HepG2 (cell line): ENCODE data around the gene APOBEC3C. TPM values are rescaled to one million over a fixed set of nuclear protein-coding genes. Genes with fewer than 3 reads are reported as not detected.

ENCODE experiments used
- BHLHE40 ChIP-seq: IDR thresholded peaks from 2 replicates; pipeline ENCODE4 v1.6.1; 2011; ENCODE audit warnings: low read length, improper control_type of control experiment
- HNRNPH1 ChIP-seq: fragments of 200-400 bp; formaldehyde crosslinking; optimal IDR thresholded peaks from 2 replicates; pipeline ENCODE3; 2017; ENCODE audit warnings: mild to moderate bottlenecking, low read depth, low read length
- HNRNPLL ChIP-seq: fragments of 200-400 bp; formaldehyde crosslinking; IDR thresholded peaks from 2 replicates; pipeline ENCODE4 v1.6.1; 2017; ENCODE audit warnings: mild to moderate bottlenecking, low read depth, low read length; ENCODE audit not compliant: poor library complexity, severe bottlenecking
- NCOA2 ChIP-seq: sonication (generic); formaldehyde crosslinking; IDR thresholded peaks from 2 replicates; pipeline ENCODE4 v1.8.0; 2022; ENCODE audit warnings: inconsistent platforms
- RAD21 ChIP-seq: fragments of 450-650 bp; formaldehyde crosslinking; IDR thresholded peaks from 2 replicates; pipeline ENCODE4 v1.5.0; 2020; ENCODE audit warnings: mild to moderate bottlenecking
- SOX6 ChIP-seq, 2 experiments: fragments of 450-650 bp in 1 of 2; sonication (generic) in 1 of 2; formaldehyde crosslinking in 1 of 2; IDR thresholded peaks; 2 replicates each; pipeline versions ENCODE4 v1.4.0 to v1.6.1; 2017 to 2020; ENCODE audit warnings: antibody characterized with exemption in 1 of 2, mild to moderate bottlenecking in 1 of 2, missing genetic modification reagents in 1 of 2
- XRCC5 ChIP-seq: fragments of 200-400 bp; formaldehyde crosslinking; optimal IDR thresholded peaks from 2 replicates; pipeline ENCODE3; 2017; ENCODE audit warnings: mild to moderate bottlenecking, low read length
- ZFP36 ChIP-seq: fragments of 150-350 bp; IDR thresholded peaks from 2 replicates; pipeline ENCODE4 v1.6.1; 2018; ENCODE audit warnings: borderline replicate concordance, low read length, low read depth; ENCODE audit not compliant: partially characterized antibody
- ZFP37 ChIP-seq: sonication (generic); formaldehyde crosslinking; IDR thresholded peaks from 2 replicates; pipeline ENCODE4 v1.4.0; 2020; ENCODE audit warnings: missing genetic modification reagents, borderline replicate concordance
- ZNF510 ChIP-seq: sonication (generic); formaldehyde crosslinking; IDR thresholded peaks from 2 replicates; pipeline ENCODE4 v1.4.0; 2020; ENCODE audit warnings: low read depth, mild to moderate bottlenecking, missing genetic modification reagents
- ZNF530 ChIP-seq: sonication (generic); formaldehyde crosslinking; IDR thresholded peaks from 2 replicates; pipeline ENCODE4 v1.5.0; 2020; ENCODE audit warnings: low read depth, mild to moderate bottlenecking, missing genetic modification reagents
- ZNF552 ChIP-seq: sonication (generic); formaldehyde crosslinking; IDR thresholded peaks from 2 replicates; pipeline ENCODE4 v1.9.0; 2022; ENCODE audit warnings: missing genetic modification reagents, mild to moderate bottlenecking, borderline replicate concordance
- ZNF652 ChIP-seq: IDR thresholded peaks from 2 replicates; pipeline ENCODE4 v1.6.1; 2016; ENCODE audit warnings: low read depth, borderline replicate concordance
- polyA plus RNA-seq, 8 experiments: library from polyadenylated mRNA; depleted of rRNA in 3 of 8; stranded (reverse) in 7 of 8; unstranded in 1 of 8; fragments of >200 nt; fragmentation: Illumina TruSeq in 4 of 8; extraction: Trizol in 4 of 8; gene quantifications; 2 replicates each; pipeline versions ENCODE4 v1.2.1 to v1.2.3, GENCODE V29; 2011 to 2016; ENCODE audit warnings: low read depth in 4 of 8, missing spikeins in 1 of 8, mixed read lengths in 1 of 8; ENCODE audit not compliant: insufficient read depth in 1 of 8
- total RNA-seq, 5 experiments: library from RNA; depleted of rRNA; stranded (reverse); fragments of >200 nt; fragmentation: Illumina TruSeq; extraction: Trizol; gene quantifications; 2 replicates each; pipeline ENCODE4 v1.2.3, GENCODE V29; 2016; ENCODE audit warnings: low read depth in 1 of 5
- TF ChIP-seq, protein P1 (sequence below): sonication (generic); formaldehyde crosslinking; IDR thresholded peaks from 2 replicates; pipeline ENCODE4 v1.9.0; 2021; ENCODE audit warnings: missing genetic modification reagents, borderline replicate concordance
- TF ChIP-seq, protein P2 (sequence below): sonication (generic); formaldehyde crosslinking; IDR thresholded peaks from 2 replicates; pipeline ENCODE4 v1.5.1; 2020; ENCODE audit warnings: mild to moderate bottlenecking, missing genetic modification reagents, moderate library complexity
- TF ChIP-seq, protein P3 (sequence below): IDR thresholded peaks from 2 replicates; pipeline ENCODE4 v1.6.1; 2012; ENCODE audit warnings: low read depth, low read length, improper control_type of control experiment
- TF ChIP-seq, protein P4 (sequence below): sonication (generic); formaldehyde crosslinking; IDR thresholded peaks from 2 replicates; pipeline ENCODE4 v1.4.0; 2020; ENCODE audit warnings: missing genetic modification reagents

The APOBEC3C gene
- total and polyA plus RNA-seq, 2 of the 13 experiments (the other 11 are each of a cell fraction or from before 2014, with no cell fraction given): 8.9 to 27.6 TPM

DNA sequence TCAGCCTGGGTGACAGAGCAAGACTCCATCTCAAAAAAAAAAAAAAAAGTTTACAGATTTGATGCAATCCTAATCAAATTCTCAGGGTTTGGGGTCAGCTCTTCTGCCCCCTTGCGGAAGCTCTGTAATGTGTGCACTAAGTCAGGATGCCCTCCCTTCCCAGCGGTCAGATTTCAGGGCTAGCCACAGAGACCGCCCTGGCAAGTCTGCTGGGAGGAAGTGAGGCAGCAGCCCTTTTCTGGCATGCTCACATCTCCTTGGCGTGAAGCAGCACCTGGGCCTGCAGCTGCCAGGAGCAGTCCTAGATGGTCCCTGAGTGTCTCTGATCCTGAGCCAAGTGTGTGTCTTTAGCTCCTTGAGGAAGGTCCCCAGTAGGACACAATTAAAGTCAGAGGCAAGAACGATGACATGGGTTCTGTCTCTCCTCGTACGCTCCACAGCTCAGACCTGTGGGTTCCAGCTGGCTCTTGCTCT is 10.9 kb upstream of the APOBEC3C start (continued):
- TF ChIP-seq, protein P1, sequence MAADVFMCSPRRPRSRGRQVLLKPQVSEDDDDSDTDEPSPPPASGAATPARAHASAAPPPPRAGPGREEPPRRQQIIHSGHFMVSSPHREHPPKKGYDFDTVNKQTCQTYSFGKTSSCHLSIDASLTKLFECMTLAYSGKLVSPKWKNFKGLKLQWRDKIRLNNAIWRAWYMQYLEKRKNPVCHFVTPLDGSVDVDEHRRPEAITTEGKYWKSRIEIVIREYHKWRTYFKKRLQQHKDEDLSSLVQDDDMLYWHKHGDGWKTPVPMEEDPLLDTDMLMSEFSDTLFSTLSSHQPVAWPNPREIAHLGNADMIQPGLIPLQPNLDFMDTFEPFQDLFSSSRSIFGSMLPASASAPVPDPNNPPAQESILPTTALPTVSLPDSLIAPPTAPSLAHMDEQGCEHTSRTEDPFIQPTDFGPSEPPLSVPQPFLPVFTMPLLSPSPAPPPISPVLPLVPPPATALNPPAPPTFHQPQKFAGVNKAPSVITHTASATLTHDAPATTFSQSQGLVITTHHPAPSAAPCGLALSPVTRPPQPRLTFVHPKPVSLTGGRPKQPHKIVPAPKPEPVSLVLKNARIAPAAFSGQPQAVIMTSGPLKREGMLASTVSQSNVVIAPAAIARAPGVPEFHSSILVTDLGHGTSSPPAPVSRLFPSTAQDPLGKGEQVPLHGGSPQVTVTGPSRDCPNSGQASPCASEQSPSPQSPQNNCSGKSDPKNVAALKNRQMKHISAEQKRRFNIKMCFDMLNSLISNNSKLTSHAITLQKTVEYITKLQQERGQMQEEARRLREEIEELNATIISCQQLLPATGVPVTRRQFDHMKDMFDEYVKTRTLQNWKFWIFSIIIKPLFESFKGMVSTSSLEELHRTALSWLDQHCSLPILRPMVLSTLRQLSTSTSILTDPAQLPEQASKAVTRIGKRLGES (CRISPR knock-in tag): no peak
- TF ChIP-seq HNRNPLL: no peak
- no peak for TF ChIP-seq ZFP36
- TF ChIP-seq NCOA2 (CRISPR knock-in tag): no peak
- no peak for TF ChIP-seq ZFP37
- TF ChIP-seq ZNF510: no peak
- no peak for TF ChIP-seq BHLHE40
- TF ChIP-seq XRCC5: peak; percentile 58
- TF ChIP-seq, protein P2, sequence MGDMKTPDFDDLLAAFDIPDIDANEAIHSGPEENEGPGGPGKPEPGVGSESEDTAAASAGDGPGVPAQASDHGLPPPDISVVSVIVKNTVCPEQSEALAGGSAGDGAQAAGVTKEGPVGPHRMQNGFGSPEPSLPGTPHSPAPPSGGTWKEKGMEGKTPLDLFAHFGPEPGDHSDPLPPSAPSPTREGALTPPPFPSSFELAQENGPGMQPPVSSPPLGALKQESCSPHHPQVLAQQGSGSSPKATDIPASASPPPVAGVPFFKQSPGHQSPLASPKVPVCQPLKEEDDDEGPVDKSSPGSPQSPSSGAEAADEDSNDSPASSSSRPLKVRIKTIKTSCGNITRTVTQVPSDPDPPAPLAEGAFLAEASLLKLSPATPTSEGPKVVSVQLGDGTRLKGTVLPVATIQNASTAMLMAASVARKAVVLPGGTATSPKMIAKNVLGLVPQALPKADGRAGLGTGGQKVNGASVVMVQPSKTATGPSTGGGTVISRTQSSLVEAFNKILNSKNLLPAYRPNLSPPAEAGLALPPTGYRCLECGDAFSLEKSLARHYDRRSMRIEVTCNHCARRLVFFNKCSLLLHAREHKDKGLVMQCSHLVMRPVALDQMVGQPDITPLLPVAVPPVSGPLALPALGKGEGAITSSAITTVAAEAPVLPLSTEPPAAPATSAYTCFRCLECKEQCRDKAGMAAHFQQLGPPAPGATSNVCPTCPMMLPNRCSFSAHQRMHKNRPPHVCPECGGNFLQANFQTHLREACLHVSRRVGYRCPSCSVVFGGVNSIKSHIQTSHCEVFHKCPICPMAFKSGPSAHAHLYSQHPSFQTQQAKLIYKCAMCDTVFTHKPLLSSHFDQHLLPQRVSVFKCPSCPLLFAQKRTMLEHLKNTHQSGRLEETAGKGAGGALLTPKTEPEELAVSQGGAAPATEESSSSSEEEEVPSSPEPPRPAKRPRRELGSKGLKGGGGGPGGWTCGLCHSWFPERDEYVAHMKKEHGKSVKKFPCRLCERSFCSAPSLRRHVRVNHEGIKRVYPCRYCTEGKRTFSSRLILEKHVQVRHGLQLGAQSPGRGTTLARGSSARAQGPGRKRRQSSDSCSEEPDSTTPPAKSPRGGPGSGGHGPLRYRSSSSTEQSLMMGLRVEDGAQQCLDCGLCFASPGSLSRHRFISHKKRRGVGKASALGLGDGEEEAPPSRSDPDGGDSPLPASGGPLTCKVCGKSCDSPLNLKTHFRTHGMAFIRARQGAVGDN: 0 out of 2 replicates have a peak, but pooled peaks have one; percentile 27
- no peak for TF ChIP-seq ZNF552 (CRISPR knock-in tag)
- no peak for TF ChIP-seq ZNF530
- peak; percentile 55; the same call in 1 of the 2 replicates for TF ChIP-seq RAD21
- no peak for TF ChIP-seq ZNF652 (CRISPR knock-in tag)
- TF ChIP-seq, protein P3, sequence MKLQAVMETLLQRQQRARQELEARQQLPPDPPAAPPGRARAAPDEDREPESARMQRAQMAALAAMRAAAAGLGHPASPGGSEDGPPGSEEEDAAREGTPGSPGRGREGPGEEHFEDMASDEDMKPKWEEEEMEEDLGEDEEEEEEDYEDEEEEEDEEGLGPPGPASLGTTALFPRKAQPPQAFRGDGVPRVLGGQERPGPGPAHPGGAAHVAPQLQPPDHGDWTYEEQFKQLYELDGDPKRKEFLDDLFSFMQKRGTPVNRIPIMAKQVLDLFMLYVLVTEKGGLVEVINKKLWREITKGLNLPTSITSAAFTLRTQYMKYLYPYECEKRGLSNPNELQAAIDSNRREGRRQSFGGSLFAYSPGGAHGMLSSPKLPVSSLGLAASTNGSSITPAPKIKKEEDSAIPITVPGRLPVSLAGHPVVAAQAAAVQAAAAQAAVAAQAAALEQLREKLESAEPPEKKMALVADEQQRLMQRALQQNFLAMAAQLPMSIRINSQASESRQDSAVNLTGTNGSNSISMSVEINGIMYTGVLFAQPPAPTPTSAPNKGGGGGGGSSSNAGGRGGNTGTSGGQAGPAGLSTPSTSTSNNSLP: peak; percentile 82
- no peak for TF ChIP-seq SOX6 (IDR thresholded peaks at IDR 0.05)
- no peak for TF ChIP-seq SOX6 (CRISPR knock-in tag; IDR thresholded peaks at IDR 0.05)
- TF ChIP-seq HNRNPH1: no peak
- TF ChIP-seq, protein P4, sequence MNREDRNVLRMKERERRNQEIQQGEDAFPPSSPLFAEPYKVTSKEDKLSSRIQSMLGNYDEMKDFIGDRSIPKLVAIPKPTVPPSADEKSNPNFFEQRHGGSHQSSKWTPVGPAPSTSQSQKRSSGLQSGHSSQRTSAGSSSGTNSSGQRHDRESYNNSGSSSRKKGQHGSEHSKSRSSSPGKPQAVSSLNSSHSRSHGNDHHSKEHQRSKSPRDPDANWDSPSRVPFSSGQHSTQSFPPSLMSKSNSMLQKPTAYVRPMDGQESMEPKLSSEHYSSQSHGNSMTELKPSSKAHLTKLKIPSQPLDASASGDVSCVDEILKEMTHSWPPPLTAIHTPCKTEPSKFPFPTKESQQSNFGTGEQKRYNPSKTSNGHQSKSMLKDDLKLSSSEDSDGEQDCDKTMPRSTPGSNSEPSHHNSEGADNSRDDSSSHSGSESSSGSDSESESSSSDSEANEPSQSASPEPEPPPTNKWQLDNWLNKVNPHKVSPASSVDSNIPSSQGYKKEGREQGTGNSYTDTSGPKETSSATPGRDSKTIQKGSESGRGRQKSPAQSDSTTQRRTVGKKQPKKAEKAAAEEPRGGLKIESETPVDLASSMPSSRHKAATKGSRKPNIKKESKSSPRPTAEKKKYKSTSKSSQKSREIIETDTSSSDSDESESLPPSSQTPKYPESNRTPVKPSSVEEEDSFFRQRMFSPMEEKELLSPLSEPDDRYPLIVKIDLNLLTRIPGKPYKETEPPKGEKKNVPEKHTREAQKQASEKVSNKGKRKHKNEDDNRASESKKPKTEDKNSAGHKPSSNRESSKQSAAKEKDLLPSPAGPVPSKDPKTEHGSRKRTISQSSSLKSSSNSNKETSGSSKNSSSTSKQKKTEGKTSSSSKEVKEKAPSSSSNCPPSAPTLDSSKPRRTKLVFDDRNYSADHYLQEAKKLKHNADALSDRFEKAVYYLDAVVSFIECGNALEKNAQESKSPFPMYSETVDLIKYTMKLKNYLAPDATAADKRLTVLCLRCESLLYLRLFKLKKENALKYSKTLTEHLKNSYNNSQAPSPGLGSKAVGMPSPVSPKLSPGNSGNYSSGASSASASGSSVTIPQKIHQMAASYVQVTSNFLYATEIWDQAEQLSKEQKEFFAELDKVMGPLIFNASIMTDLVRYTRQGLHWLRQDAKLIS: no peak
